Stimulated activated CD8-positive, alpha-beta memory T cell treated with anti-CD3 and anti-CD28 coated beads, Interleukin-2, amount 100 ng/mL, for 48 hours (primary cell): ENCODE data around the gene POR.
"Not testable (repeated sequence)": the region's sequence is repeated elsewhere in the genome, so short reads cannot be mapped to it uniquely, and the experiment has no call there.

ENCODE experiments used
- DNase-seq, 2 donors: peaks; one replicate each; pipeline ENCODE4 v3.0.0-alpha.2; 2020; ENCODE audit warnings: low read depth in 2 of 2

Gene POR

GRCh38 chr7:75992083-75992755 lies 77.3 kb downstream of the POR start:
- DNase-seq = no peak

GRCh38 chr7:75993689-75994387 lies 78.9 kb downstream of the POR start:
- no peak for DNase-seq

- peak; percentile 94 to 97 for DNase-seq
Measured at GRCh38 chr7:75994388-75995051, 79.6 kb downstream of the POR start, which contains the start of gene TMEM120A. Gene TMEM120A (minus strand): TSS chr7:75994595. CDS start chr7:75994570, 25 bp downstream.

- DNase-seq = no peak
Measured at GRCh38 chr7:75995052-75995471, 80.1 kb downstream of the POR start.

GRCh38 chr7:75995996-75996395 lies 81.0 kb downstream of the POR start:
- DNase-seq = no peak

- no peak for DNase-seq
Measured at GRCh38 chr7:75996476-75996875, 81.5 kb downstream of the POR start.

GRCh38 chr7:75998038-75998437 lies 83.1 kb downstream of the POR start:
- DNase-seq = no peak

GRCh38 chr7:76000566-76000965 lies 85.6 kb downstream of the POR start:
- DNase-seq = no peak

GRCh38 chr7:76002139-76002538 lies 87.2 kb downstream of the POR start:
- DNase-seq = no peak

- no peak for DNase-seq
Measured at GRCh38 chr7:76002822-76003221, 87.9 kb downstream of the POR start.

- DNase-seq = no peak
Measured at GRCh38 chr7:76003351-76003750, 88.4 kb downstream of the POR start.

- DNase-seq = not testable (repeated sequence)
Measured at GRCh38 chr7:76005004-76005403, 90.0 kb downstream of the POR start.

- DNase-seq = no peak
Measured at GRCh38 chr7:76008156-76008687, 93.3 kb downstream of the POR start.

- no peak for DNase-seq
Measured at GRCh38 chr7:76009672-76010600, 95.0 kb downstream of the POR start.

GRCh38 chr7:76011442-76011861 lies 96.5 kb downstream of the POR start:
- DNase-seq = no peak

- no peak for DNase-seq
Measured at GRCh38 chr7:76016191-76016947, 101.4 kb downstream of the POR start.

- not testable (repeated sequence) for DNase-seq
Measured at GRCh38 chr7:76018520-76018919, 103.6 kb downstream of the POR start.

- peak; percentile 53 to 66 for DNase-seq
Measured at GRCh38 chr7:76020031-76020714, 105.2 kb downstream of the POR start.

GRCh38 chr7:76022026-76022780 lies 107.2 kb downstream of the POR start:
- no peak for DNase-seq
